Activated naive CD8-positive, alpha-beta T cell treated with anti-CD3 and anti-CD28 coated beads, Interleukin-2, amount 50 U/mL, for 16 hours (primary cell): Measurements from ENCODE around the gene GOT1.

Source experiments
- DNase-seq: peaks from one replicate; pipeline ENCODE4 v3.0.0-alpha.2; 2020; ENCODE audit warnings: low read depth, low spot score

Gene GOT1

DNA sequence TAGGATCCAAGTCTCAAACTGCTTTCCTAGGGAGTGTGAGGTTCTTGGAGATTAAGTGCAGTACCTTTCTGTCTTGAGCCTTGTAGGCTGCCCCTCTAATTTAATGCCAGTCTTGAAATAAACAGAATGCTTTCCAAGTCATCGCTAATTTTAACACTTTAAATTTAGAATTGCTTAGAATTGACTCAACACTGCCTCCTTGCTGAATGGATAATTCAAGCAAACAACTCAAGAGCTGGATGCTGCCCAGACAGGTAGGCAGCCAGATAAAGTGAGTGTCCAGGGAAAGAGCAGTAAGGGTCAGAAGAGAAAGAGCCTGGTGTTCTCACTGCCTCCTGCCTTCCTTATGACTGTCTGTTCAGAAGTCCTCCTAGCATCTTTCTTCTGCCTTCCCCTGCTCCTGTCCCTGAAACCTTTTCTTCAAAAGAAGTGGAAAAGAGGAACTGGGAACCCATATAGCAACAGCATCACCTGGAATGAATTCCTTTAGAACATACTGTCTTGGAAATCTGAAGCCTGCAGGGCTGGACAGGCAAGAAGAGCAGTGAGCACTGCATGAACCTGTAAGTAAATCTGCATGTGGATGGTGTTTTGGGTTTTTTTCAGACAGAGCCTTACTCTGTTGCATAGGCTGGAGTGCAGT lies 3.1 kb upstream of the GOT1 start:
- no peak for DNase-seq

GRCh38 chr10:99432881-99433280 lies 2.5 kb upstream of the GOT1 start:
- DNase-seq = no peak

DNA sequence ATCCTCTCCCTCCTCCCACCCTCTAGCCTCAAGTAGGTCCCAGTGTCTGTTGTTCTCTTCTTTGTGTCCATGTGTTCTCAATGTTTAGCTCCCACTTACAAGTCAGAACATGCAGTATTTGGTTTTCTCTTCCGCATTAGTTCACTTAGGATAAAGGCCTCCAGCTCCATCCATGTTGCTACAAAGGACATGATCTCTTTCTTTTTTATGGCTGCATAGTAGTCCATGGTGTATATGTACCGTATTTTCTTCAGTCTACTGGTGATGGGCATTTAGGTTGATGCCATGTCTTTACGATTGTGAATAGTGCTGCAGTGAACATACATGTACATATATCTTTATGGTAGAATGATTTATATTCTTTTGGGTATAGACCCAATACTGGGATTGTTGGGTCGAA lies 1.6 kb upstream of the GOT1 start:
- no peak for DNase-seq

- DNase-seq = no peak
Observed at GRCh38 chr10:99431190-99431760, 851 bp upstream of the GOT1 start.

DNA sequence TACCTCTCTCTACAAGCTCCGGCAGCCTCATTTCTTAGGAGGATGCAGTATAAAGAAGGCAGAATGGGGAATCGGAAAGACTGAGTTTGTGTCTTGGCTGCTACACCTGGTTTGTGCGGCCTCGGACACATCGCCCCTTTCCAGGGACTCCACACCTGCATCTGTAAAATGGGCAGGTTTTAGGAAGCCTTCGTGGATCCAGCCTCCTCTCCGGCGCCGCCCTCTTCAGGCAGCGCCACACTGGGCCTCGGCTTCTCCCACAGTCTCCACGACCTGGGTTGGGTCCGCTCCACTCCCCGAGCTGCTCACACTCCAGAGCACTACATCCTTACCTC lies 341 bp downstream of the GOT1 start:
- no peak for DNase-seq

DNA sequence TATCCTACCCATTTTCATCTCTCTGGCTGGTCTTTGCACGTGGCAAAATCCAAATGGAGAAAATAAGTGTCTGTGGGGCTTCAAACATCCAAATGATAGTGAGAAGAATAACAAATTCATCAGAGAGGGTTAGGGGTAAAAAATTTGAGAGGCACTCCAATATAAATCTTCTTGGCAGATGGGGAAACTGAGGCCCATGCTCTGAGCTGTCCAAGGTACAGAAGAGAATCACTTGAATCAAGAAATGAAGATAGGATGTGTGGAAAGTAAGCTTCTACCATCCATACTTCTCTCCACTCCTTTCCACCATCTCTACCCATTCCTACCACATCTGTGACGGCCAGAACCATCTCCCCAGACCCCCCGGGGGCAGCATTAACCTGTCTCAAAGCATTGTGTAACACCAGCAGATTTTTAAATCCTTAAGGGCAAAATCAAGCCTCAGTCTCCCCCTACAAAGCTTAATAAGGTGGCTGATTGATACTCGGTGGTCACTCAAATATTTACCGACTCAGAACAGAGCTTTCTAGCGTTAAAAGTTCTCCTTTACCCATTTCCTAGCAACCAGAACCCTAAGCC lies 818 bp downstream of the GOT1 start:
- no peak for DNase-seq

DNA sequence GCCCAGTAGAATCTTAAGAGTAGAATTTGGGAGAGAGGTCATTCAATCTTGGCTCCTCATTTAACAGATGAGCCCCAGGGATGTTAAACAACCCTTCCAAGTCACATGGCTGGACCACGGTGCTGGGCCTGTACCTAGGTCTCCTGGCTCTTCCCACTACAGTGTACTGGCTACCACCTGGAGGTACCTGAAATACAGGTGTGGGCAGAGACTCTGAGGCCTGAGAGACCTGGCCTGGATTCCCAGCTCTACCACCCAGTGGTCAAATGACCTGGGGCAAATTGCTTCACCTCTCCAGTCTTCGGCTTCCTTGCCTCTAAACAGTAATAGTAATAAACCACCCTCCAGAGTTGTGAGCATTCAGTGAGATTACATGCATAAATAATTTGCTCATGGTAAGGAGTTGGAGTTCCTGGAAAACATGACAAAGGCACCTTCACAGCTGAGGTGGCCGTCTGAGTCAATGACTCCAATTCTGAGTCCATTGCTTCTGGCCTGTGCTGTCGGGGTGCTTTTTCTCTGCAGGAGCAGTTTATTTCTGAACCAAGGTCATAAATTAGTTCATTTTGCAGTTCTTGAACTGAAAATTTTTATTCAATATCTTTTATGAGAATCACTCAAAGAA lies 2.7 kb downstream of the GOT1 start:
- no peak for DNase-seq

GRCh38 chr10:99426689-99427088 lies 3.7 kb downstream of the GOT1 start:
- DNase-seq = no peak

GRCh38 chr10:99425204-99425603 lies 5.2 kb downstream of the GOT1 start:
- no peak for DNase-seq

DNA sequence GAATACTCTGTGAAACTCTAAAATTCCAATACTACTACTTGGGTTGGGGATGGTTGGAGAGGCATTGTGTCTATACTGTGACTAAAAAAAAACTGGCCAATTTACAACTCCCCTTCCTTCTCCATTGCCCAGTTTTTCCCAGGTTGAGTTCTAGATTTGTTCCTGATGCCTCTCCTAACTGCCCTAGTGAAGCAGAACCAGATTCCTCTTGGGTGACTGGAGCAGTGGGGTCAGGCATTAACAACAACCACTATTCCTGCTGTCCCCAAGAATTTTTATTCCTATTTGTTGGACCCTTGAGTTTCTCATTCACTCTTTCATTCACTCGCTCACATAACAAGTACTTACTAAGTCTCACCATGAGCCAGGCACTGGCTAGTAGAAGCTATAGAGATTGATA lies 5.8 kb downstream of the GOT1 start:
- DNase-seq = no peak

GRCh38 chr10:99422529-99423096 lies 7.8 kb downstream of the GOT1 start:
- DNase-seq = no peak

GRCh38 chr10:99421233-99421739 lies 9.1 kb downstream of the GOT1 start:
- DNase-seq = no peak

GRCh38 chr10:99419688-99420087 lies 10.7 kb downstream of the GOT1 start:
- DNase-seq = no peak

DNA sequence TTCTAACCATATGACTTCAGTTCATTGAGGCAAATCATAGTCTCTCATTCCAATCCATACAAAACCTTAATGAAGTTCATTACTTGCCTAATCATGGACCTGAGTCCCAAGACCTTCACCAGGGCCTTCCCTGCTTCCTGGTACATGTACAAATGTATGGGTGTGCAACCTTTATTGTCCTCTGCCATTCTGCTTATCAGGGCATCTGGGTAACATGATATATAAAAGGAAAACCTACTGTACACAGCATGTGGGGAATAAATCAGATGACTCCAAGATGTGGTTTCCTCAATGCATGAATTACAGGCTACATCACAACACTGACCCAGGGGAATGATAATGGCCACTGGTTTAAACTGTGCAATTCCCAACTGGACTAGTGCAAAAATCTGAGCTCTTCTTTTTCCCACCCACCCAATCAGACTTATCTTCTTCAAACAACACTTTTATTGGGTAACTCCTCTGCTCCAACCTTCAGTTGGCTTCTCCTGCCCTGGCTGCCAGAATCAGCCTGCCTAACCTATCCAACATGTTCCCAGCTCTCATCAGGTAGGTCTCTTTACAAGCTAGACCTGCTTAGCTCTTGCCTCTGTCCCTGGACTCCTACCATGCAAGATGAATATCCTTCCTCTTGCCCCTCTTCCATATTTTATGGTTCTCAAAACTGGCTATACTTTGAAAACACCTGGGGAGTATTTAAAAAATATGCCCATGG lies 11.4 kb downstream of the GOT1 start:
- no peak for DNase-seq

GRCh38 chr10:99412099-99412498 lies 18.3 kb downstream of the GOT1 start:
- DNase-seq = no peak

- no peak for DNase-seq
Observed at GRCh38 chr10:99411546-99411945, 18.9 kb downstream of the GOT1 start.

GRCh38 chr10:99410876-99411275 lies 19.5 kb downstream of the GOT1 start:
- no peak for DNase-seq

GRCh38 chr10:99410146-99410545 lies 20.3 kb downstream of the GOT1 start:
- no peak for DNase-seq

GRCh38 chr10:99406149-99406548 lies 24.3 kb downstream of the GOT1 start:
- no peak for DNase-seq

GRCh38 chr10:99403674-99404073 lies 26.8 kb downstream of the GOT1 start:
- no peak for DNase-seq

- DNase-seq = no peak
Observed at GRCh38 chr10:99399664-99400063, 30.8 kb downstream of the GOT1 start.

GRCh38 chr10:99396471-99396870 lies 34.0 kb downstream of the GOT1 start:
- DNase-seq = no peak
